GM12891 (cell line): ENCODE results near the gene MEGF6.

Experiments
- POLR2A ChIP-seq: IDR thresholded peaks from 2 replicates; pipeline ENCODE4 v1.6.1; 2011; ENCODE audit warnings: low read depth, low read length, control low read depth
- POLR2AphosphoS5 ChIP-seq: IDR thresholded peaks from 2 replicates; pipeline ENCODE4 v1.6.1; 2011; ENCODE audit warnings: low read depth, low read length, control low read depth
- POU2F2 ChIP-seq: IDR thresholded peaks from 2 replicates; pipeline ENCODE4 v1.6.1; 2011; ENCODE audit warnings: low read depth, mild to moderate bottlenecking, control low read depth, low read length, moderate library complexity
- TAF1 ChIP-seq: IDR thresholded peaks from 2 replicates; pipeline ENCODE4 v1.6.1; 2011; ENCODE audit warnings: low read depth, low read length, control low read depth

GRCh38 chr1:3507636-3508275, 103.6 kb downstream of the MEGF6 start:
- TF ChIP-seq POLR2A (no peak), POLR2AphosphoS5 (no peak), TAF1 (no peak), POU2F2 (no peak)
